KMS-11 (cell line): ENCODE measurements around the gene BBLN.

ENCODE experiments used
- H2AFZ ChIP-seq: fragments of 200-600 bp; sonication (generic); 2 replicates; pipeline ENCODE4 v1.6.1; 2016; ENCODE audit warnings: antibody characterized with exemption, mixed run types, low read depth
- H3K27ac ChIP-seq: fragments of 200-600 bp; sonication (generic); 2 replicates; pipeline ENCODE4 v1.6.1; 2016; ENCODE audit warnings: mild to moderate bottlenecking, mixed run types
- H3K27me3 ChIP-seq: fragments of 200-600 bp; sonication (generic); 2 replicates; pipeline ENCODE4 v1.6.1; 2017; ENCODE audit warnings: mild to moderate bottlenecking, low read depth, mixed run types, moderate library complexity; ENCODE audit not compliant: insufficient read depth
- H3K36me3 ChIP-seq: fragments of 200-600 bp; sonication (generic); 2 replicates; pipeline ENCODE4 v1.6.1; 2017; ENCODE audit warnings: mild to moderate bottlenecking, mixed run types; ENCODE audit not compliant: insufficient read depth
- H3K4me1 ChIP-seq: fragments of 200-600 bp; sonication (generic); 2 replicates; pipeline ENCODE4 v1.6.1; 2016; ENCODE audit warnings: mild to moderate bottlenecking, low read depth, mixed run types; ENCODE audit not compliant: poor library complexity, severe bottlenecking
- H3K4me2 ChIP-seq: fragments of 200-600 bp; sonication (generic); 2 replicates; pipeline ENCODE4 v1.7.0; 2016; ENCODE audit warnings: mild to moderate bottlenecking, mixed run types
- H3K4me3 ChIP-seq: fragments of 200-600 bp; sonication (generic); IDR thresholded peaks from 2 replicates; pipeline ENCODE4 v1.6.1; 2017; ENCODE audit warnings: low read depth, low read length, mixed read lengths; ENCODE audit not compliant: insufficient read depth
- H3K79me2 ChIP-seq: fragments of 200-600 bp; sonication (generic); 2 replicates; pipeline ENCODE4 v1.6.1; 2016; ENCODE audit warnings: low read depth, mixed run types; ENCODE audit not compliant: insufficient read depth
- H3K9ac ChIP-seq: fragments of 200-600 bp; sonication (generic); 2 replicates; pipeline ENCODE4 v1.6.1; 2016; ENCODE audit warnings: mild to moderate bottlenecking, mixed run types
- H4K20me1 ChIP-seq: fragments of 200-600 bp; sonication (generic); 2 replicates; pipeline ENCODE4 v1.6.1; 2016; ENCODE audit warnings: mild to moderate bottlenecking, mixed run types; ENCODE audit not compliant: insufficient read depth
- TF ChIP-seq, protein P1 (sequence below): fragments of 200-600 bp; sonication (generic); conservative IDR thresholded peaks from 2 replicates; pipeline ENCODE4 v1.6.1; 2017; ENCODE audit warnings: low read depth, mild to moderate bottlenecking, antibody characterized with exemption, low read length, moderate library complexity, mixed read lengths

The BBLN gene

DNA sequence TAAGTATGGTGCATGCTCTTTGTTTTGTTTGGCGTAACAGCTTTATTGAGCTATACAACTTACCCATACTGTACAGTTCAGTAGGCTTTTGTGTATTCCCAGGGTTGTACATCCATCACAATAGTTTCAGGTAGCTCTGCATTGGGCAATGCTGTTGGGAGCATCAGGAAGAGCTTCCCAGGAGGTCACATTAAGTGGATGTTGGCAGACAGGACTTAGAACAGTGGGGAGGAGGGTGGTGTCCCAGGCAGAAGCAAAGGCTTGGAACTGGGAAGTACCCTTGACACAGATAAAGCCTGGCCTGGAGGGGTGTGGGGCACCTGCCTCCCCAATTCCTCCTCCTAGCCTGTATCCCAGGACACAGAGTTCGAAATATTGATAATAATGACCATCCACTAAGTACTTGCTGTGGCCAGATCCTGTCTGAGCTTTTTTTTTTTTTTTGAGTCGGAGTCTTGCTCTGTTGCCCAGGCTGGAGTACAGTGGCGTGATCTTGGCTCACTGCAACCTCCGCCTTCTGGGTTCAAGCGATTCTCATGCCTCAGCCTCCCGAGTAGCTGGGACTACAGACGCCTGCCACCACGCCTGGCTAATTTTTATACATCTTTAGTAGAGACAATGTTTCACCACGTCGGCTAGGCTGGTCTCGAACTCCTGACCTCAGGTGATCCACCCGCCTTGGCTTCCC lies 1.3 kb downstream of the BBLN start:
- Histone ChIP-seq H3K4me1 (peaks cover 5% of the 10 kb centered on the region), H3K4me2 (peak overlapping the region; percentile 87), H4K20me1 (no peaks in the 10 kb centered on the region), H3K27me3 (no peaks in the 10 kb centered on the region), H3K27ac (no peak overlapping the region), H2AFZ (no peak overlapping the region), H3K79me2 (no peaks in the 10 kb centered on the region), H3K36me3 (no peaks in the 10 kb centered on the region), H3K9ac (no peak overlapping the region), H3K4me3 (no peak overlapping the region)
- TF ChIP-seq, protein P1, sequence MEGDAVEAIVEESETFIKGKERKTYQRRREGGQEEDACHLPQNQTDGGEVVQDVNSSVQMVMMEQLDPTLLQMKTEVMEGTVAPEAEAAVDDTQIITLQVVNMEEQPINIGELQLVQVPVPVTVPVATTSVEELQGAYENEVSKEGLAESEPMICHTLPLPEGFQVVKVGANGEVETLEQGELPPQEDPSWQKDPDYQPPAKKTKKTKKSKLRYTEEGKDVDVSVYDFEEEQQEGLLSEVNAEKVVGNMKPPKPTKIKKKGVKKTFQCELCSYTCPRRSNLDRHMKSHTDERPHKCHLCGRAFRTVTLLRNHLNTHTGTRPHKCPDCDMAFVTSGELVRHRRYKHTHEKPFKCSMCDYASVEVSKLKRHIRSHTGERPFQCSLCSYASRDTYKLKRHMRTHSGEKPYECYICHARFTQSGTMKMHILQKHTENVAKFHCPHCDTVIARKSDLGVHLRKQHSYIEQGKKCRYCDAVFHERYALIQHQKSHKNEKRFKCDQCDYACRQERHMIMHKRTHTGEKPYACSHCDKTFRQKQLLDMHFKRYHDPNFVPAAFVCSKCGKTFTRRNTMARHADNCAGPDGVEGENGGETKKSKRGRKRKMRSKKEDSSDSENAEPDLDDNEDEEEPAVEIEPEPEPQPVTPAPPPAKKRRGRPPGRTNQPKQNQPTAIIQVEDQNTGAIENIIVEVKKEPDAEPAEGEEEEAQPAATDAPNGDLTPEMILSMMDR, result no peak

GRCh38 chr9:128162215-128163026 lies 2.4 kb downstream of the BBLN start:
- TF ChIP-seq, protein P1, result no peak
- no peaks in the 10 kb centered on the region for H4K20me1 ChIP-seq
- no peaks in the 10 kb centered on the region for H3K36me3 ChIP-seq
- peaks cover 5% of the 10 kb centered on the region for H3K4me1 ChIP-seq
- H2AFZ ChIP-seq, result no peak overlapping the region
- no peaks in the 10 kb centered on the region for H3K79me2 ChIP-seq
- no peak overlapping the region for H3K9ac ChIP-seq
- H3K4me2 ChIP-seq, result no peak overlapping the region
- no peaks in the 10 kb centered on the region for H3K27me3 ChIP-seq
- H3K27ac ChIP-seq, result no peak overlapping the region
- no peak overlapping the region for H3K4me3 ChIP-seq

DNA sequence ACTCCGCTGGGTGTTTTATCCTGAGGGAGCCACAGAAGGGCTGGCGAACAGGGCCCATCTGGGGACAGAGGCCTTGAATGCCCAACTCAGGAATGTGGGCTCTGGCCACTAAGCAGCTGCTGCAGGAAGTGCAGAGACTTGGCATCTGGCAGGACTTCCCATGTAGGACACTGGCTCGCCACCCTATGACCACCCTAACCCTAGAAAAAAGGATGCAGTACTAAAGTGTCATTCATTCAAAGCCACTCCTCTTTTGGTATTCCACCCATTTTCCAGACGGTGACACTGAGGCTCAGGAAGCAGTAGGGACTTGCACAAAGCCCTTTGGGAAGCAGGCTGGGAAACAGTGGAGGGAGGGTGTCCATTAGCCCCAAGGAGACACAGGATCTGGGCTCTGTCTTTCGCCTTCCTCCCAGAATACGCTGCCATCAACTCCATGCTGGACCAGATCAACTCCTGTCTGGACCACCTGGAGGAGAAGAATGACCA lies 3.0 kb downstream of the BBLN start:
- H2AFZ ChIP-seq, result no peak overlapping the region
- H3K9ac ChIP-seq, result no peak overlapping the region
- no peaks in the 10 kb centered on the region for H3K79me2 ChIP-seq
- no peaks in the 10 kb centered on the region for H3K27me3 ChIP-seq
- H3K4me3 ChIP-seq, result no peak overlapping the region
- TF ChIP-seq, protein P1, result no peak
- H3K4me2 ChIP-seq, result no peak overlapping the region
- no peak overlapping the region for H3K27ac ChIP-seq
- peaks cover 5% of the 10 kb centered on the region for H3K4me1 ChIP-seq
- no peaks in the 10 kb centered on the region for H3K36me3 ChIP-seq
- H4K20me1 ChIP-seq, result no peaks in the 10 kb centered on the region

GRCh38 chr9:128163523-128164306 lies 3.6 kb downstream of the BBLN start:
- Histone ChIP-seq H3K4me2 (no peak overlapping the region), H3K4me3 (no peak overlapping the region), H2AFZ (no peak overlapping the region), H3K27me3 (no peaks in the 10 kb centered on the region), H3K27ac (no peak overlapping the region), H3K4me1 (peaks cover 5% of the 10 kb centered on the region), H4K20me1 (no peaks in the 10 kb centered on the region), H3K36me3 (no peaks in the 10 kb centered on the region), H3K79me2 (no peaks in the 10 kb centered on the region), H3K9ac (no peak overlapping the region)
- TF ChIP-seq, protein P1, result no peak
